Erythroblast (primary cell): ENCODE data around the gene OTOR.

Source experiments
- GATA1 ChIP-seq: IDR thresholded peaks from 2 replicates; pipeline ENCODE4 v1.6.1; 2011; ENCODE audit warnings: low read depth, mild to moderate bottlenecking, control low read depth, low read length, moderate library complexity
- POLR2A ChIP-seq: IDR thresholded peaks from 2 replicates; pipeline ENCODE4 v1.6.1; 2011; ENCODE audit warnings: mild to moderate bottlenecking, low read length

GRCh38 chr20:16714751-16715150, 33.4 kb upstream of the OTOR start:
- TF ChIP-seq POLR2A = no peak
- TF ChIP-seq GATA1 = no peak
